ENCODE measurements around the gene PNPLA2. TPM values are rescaled to one million over a fixed set of nuclear protein-coding genes. Genes with fewer than 3 reads are reported as not detected.

Gene PNPLA2
- total RNA-seq, 1 donor = 27.7 TPM

- peak; percentile 63 for DNase-seq (ENCODE audit: low read depth)
- peak overlapping the region; percentile 88 for H3K4me3 ChIP-seq (ENCODE audit: low read depth, low read length)
- no peak for TF ChIP-seq CTCF (IDR thresholded peaks at IDR 0.05; ENCODE audit: insufficient read depth, low read length)
These were observed 2.2 kb downstream of the PNPLA2 start for GRCh38 chr11:820655-821511.

GRCh38 chr11:821512-822371, 3.0 kb downstream of the PNPLA2 start:
- DNase-seq (ENCODE audit: low read depth) = no peak
- H3K4me3 ChIP-seq (ENCODE audit: low read depth, low read length) = peak overlapping the region; percentile 88
- no peak for TF ChIP-seq CTCF (IDR thresholded peaks at IDR 0.05; ENCODE audit: insufficient read depth, low read length)

GRCh38 chr11:823441-824291, 5.0 kb downstream of the PNPLA2 start:
- DNase-seq (ENCODE audit: low read depth) = no peak
- no peak for TF ChIP-seq CTCF (IDR thresholded peaks at IDR 0.05; ENCODE audit: insufficient read depth, low read length)
- no peak overlapping the region for H3K4me3 ChIP-seq (ENCODE audit: low read depth, low read length)

GRCh38 chr11:824292-824880, 5.7 kb downstream of the PNPLA2 start:
- no peak for DNase-seq (ENCODE audit: low read depth)
- H3K4me3 ChIP-seq (ENCODE audit: low read depth, low read length) = no peak overlapping the region
- no peak for TF ChIP-seq CTCF (IDR thresholded peaks at IDR 0.05; ENCODE audit: insufficient read depth, low read length)

- no peak for DNase-seq (ENCODE audit: low read depth)
- TF ChIP-seq CTCF (IDR thresholded peaks at IDR 0.05; ENCODE audit: insufficient read depth, low read length) = no peak
- H3K4me3 ChIP-seq (ENCODE audit: low read depth, low read length) = no peak overlapping the region
These were observed 6.2 kb downstream of the PNPLA2 start for GRCh38 chr11:824942-825341.
